Fibroblast of skin of abdomen (primary cell): Measurements from ENCODE around the gene MAGEC3.

ENCODE experiments used
- DNase-seq: peaks from one replicate; pipeline ENCODE4 v3.0.0-alpha.2; 2013

Gene MAGEC3

GRCh38 chrX:141947350-141947749, 109.2 kb downstream of the MAGEC3 start:
- DNase-seq: no peak
